Breast epithelium (tissue), 4 donors: ENCODE measurements around the gene CLEC4G. TPM values are rescaled to one million over a fixed set of nuclear protein-coding genes. Genes with fewer than 3 reads are reported as not detected.
"Not testable (repeated sequence)": the region's sequence is repeated elsewhere in the genome, so short reads cannot be mapped to it uniquely, and the experiment has no call there.

Source experiments
- DNase-seq, 2 donors: peaks; one replicate each; pipeline ENCODE4 v3.0.0-alpha.2; 2019; ENCODE audit warnings: low spot score in 2 of 2
- H3K27ac ChIP-seq, 2 donors: fragments of 200-600 bp; sonication (generic) in 1 of 2; one replicate each; pipeline ENCODE4 v1.5.1; 2016 to 2019; ENCODE audit warnings: mild to moderate bottlenecking in 1 of 2
- H3K27me3 ChIP-seq, 2 donors: fragments of 200-600 bp; sonication (generic) in 1 of 2; one replicate each; pipeline versions ENCODE4 v1.5.1 to v1.6.0; 2017 to 2019; ENCODE audit warnings: control low read depth in 1 of 2, mild to moderate bottlenecking in 1 of 2
- H3K36me3 ChIP-seq: fragments of 200-600 bp; one replicate; pipeline ENCODE4 v1.5.1; 2019
- H3K4me1 ChIP-seq, 2 donors: fragments of 200-600 bp; sonication (generic); one replicate each; pipeline ENCODE4 v1.5.1; 2016 to 2019; ENCODE audit warnings: control low read depth in 1 of 2
- H3K4me3 ChIP-seq, 3 donors: fragments of 200-600 bp; sonication (generic); 1 replicate in 2 of 3; 2 replicates in 1 of 3; pipeline ENCODE4 v1.5.1; 2016 to 2019; ENCODE audit warnings: mild to moderate bottlenecking in 3 of 3, moderate library complexity in 2 of 3
- H3K9me3 ChIP-seq, 2 donors: fragments of 200-600 bp; sonication (generic) in 1 of 2; one replicate each; pipeline ENCODE4 v1.5.1; 2016 to 2019; ENCODE audit warnings: control low read depth in 1 of 2
- POLR2A ChIP-seq: fragments of 450-650 bp; IDR thresholded peaks from one replicate; pipeline ENCODE4 v1.6.1; 2016; ENCODE audit warnings: antibody characterized with exemption, mild to moderate bottlenecking, moderate library complexity
- POLR2AphosphoS5 ChIP-seq, 3 donors: sonication (generic); formaldehyde crosslinking; IDR thresholded peaks; one replicate each; pipeline ENCODE4 v1.6.1; 2017; ENCODE audit warnings: antibody characterized with exemption in 3 of 3
- intact Hi-C: fragments of 100-400 bp; cut with DNase I; formaldehyde crosslinking; loops from one replicate; pipeline ENCODE4 v1.15.1; 2023; ENCODE audit warnings: low total_unique reads
- total RNA-seq, 3 donors: library from RNA; depleted of rRNA; stranded (reverse); fragments of >200 nt; gene quantifications; one replicate each; pipeline ENCODE4 v1.1.0, GENCODE V29; 2016
- TF ChIP-seq, protein P1 (sequence below), 3 donors: fragments of 450-650 bp; IDR thresholded peaks; one replicate each; pipeline ENCODE4 v1.5.1; 2016 to 2017; ENCODE audit warnings: antibody characterized with exemption in 3 of 3, mild to moderate bottlenecking in 3 of 3, moderate library complexity in 3 of 3

Gene CLEC4G
- total RNA-seq, 3 donors from 2014 or later = 1.3 to 3.7 TPM; not detected in 1

DNA sequence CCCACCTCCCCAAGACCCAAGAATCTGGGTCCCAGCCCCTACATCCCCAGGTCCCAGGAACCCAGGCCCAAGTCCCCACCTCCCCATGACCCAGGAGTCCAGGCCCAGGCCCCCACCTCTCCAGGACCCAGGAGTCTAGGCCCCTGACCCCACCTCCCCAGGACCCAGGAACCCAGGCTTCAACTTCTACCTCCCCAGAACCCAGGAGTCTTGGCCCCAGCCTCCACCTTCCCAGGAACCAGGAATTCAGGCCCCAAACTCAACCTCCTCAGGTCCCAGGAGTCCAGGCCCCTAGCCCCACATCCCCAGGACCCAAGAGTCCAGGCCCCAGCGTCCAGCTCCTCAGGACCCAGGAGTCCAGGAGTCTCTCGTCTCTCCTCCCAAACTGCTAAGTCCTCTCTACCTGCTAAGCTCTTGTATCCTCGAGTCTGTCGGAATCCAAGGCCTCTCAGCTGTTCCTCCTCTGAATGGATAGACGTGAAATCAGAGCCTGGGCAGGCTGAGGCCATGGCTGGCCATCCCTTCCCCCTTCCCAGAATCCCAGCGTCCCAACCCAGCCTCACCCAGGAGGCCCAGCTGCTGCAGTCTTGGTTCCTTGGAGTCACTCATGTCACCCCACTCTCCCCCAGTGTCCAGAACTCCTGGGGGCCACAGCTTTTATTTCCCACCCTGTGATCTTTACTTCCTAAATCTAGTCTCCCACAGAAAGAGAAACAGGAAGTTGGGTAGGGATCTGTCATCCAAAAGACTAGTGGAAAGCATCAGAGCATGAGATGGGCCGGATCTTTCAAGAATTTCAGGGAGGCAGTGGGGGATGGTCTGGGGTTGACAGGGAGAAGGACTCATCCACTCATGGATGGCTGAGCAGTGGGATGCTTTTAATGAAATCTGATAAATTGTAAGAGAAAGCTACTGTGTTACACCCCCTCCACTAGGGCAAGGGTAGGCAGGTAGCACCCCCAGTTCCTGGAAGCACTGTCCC, 15.3 kb upstream of the CLEC4G start, which contains the start of gene CD209:
Gene CD209 (minus strand): TSS at position 632 of the 982 bp plus-strand sequence. CDS start 23 bp downstream, at position 609.
- TF ChIP-seq, protein P1, sequence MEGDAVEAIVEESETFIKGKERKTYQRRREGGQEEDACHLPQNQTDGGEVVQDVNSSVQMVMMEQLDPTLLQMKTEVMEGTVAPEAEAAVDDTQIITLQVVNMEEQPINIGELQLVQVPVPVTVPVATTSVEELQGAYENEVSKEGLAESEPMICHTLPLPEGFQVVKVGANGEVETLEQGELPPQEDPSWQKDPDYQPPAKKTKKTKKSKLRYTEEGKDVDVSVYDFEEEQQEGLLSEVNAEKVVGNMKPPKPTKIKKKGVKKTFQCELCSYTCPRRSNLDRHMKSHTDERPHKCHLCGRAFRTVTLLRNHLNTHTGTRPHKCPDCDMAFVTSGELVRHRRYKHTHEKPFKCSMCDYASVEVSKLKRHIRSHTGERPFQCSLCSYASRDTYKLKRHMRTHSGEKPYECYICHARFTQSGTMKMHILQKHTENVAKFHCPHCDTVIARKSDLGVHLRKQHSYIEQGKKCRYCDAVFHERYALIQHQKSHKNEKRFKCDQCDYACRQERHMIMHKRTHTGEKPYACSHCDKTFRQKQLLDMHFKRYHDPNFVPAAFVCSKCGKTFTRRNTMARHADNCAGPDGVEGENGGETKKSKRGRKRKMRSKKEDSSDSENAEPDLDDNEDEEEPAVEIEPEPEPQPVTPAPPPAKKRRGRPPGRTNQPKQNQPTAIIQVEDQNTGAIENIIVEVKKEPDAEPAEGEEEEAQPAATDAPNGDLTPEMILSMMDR (IDR thresholded peaks at IDR 0.05) = no peak
- Histone ChIP-seq H3K27ac (no peak within 1 kb of the TSS), H3K4me1 (no peaks in the 10 kb centered on the region), H3K9me3 (no peaks in the 10 kb centered on the region), H3K36me3 (no peaks in the 10 kb centered on the region), H3K4me3 (peak within 1 kb of the TSS in 1 of 3 donors; percentile 23), H3K27me3 (peaks cover 0 to 47% of the 10 kb centered on the region in 2 donors)
- DNase-seq = peak in 1 of 2 donors; percentile 22
- intact Hi-C loops = no loop called here

DNA sequence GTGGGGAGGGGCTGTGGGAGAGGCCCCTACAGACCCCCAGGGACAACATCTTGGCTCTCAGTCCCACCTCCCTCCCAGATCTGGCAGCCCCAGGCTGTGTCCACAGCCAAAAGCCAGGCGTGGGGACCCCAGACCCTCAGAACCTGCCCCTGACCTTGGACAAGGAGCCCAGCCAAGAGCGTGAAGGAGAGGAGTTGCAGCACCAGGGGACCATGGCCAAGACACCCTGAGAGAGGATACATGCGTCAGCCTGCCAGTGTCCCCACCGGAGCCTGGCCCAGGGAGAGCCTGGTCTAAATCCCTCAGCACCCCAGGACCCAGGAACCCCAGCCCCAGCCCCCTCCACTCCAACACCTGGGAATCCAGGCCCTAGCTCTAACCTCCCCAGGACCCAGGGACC, 14.4 kb upstream of the CLEC4G start:
- H3K36me3 ChIP-seq, H3K27ac ChIP-seq, intact Hi-C loops, H3K4me1 ChIP-seq, DNase-seq, H3K9me3 ChIP-seq: not testable (repeated sequence)
- peaks cover 0 to 51% of the 10 kb centered on the region in 2 donors for H3K27me3 ChIP-seq
- peak overlapping the region in 1 of 3 donors; percentile 23 for H3K4me3 ChIP-seq

DNA sequence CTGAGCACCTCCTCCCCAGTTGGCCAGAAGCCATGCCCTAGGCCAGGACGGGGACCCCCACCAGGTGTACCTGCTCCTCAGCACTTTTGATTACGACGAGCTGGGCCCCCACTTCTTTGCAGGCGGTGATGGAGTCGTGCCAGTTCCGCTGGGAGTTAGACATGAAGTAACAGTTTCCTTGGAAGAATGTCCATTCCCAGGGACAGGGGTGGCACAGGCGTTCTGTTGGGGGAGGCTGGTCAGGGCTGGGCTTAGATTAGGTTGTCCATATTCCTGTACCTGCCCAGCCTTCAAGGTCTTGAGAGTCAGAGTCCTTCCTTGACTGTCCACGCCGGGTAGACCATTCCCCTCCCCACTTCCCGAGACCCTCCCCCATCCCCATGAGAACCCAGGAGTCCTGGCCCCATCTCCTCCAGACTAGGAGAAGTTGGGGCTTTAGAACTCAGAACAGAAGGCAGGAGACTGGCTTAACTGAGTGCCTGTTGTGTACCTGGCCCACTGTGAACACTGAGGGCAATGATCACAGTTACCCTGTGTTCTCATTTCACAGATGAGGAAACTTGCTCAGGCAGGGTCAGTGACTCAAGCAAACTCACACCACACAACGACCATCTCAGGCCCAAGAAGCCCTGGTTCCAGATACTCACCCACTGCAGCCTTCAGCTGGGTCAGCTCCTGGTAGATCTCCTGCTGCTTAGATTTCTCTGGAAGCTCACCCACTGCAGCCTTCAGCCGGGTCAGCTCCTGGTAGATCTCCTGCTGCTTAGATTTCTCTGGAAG, 13.2 kb upstream of the CLEC4G start:
- no peak for DNase-seq
- no peaks in the 10 kb centered on the region for H3K36me3 ChIP-seq
- TF ChIP-seq POLR2AphosphoS5 (IDR thresholded peaks at IDR 0.05) = no peak
- no peak overlapping the region for H3K27ac ChIP-seq
- intact Hi-C loops = loop anchor here (1.0 kb wide), 1 partner anchor 33 kb away; no protein-coding TSS in a partner anchor
- H3K9me3 ChIP-seq = no peaks in the 10 kb centered on the region
- no peaks in the 10 kb centered on the region for H3K4me1 ChIP-seq
- H3K4me3 ChIP-seq = no peak overlapping the region
- peaks cover 0 to 46% of the 10 kb centered on the region in 2 donors for H3K27me3 ChIP-seq

DNA sequence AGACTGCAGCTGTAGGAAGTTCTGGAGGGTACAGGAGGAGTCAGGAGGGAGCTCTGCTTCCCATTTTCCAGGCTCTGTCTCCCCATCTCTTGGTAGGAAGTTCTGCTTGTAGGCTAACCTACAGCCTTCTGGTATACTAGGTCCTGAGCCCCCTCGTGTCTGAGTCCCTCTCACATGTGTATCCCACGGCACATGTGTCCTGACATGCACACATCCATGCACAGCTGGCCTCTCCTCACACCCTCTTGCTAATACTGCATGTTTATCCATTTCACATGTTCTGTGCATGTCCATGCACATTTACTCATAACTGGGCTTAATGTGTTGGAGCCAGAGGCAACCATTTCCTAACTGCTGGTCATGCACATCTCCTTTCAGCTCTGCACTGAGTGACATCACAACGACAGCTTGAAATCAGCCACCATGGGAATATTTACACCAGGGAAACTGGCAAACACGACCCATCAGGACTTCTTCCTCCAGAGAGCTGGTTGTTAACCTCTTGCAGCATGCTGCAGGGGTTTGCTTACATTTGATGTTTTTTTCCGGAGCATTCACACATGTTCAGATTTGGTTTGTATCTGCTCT, 12.4 kb upstream of the CLEC4G start:
- no peaks in the 10 kb centered on the region for H3K9me3 ChIP-seq
- no peaks in the 10 kb centered on the region for H3K4me1 ChIP-seq
- DNase-seq = no peak
- no peak overlapping the region for H3K4me3 ChIP-seq
- intact Hi-C loops = loop anchor here (1.0 kb wide), 1 partner anchor 34 kb away; no protein-coding TSS in a partner anchor
- TF ChIP-seq, protein P1 (IDR thresholded peaks at IDR 0.05) = no peak
- no peak for TF ChIP-seq POLR2A
- no peak for TF ChIP-seq POLR2AphosphoS5 (IDR thresholded peaks at IDR 0.05)
- H3K27me3 ChIP-seq = peaks cover 0 to 42% of the 10 kb centered on the region in 2 donors
- no peaks in the 10 kb centered on the region for H3K36me3 ChIP-seq
- H3K27ac ChIP-seq = no peak overlapping the region

DNA sequence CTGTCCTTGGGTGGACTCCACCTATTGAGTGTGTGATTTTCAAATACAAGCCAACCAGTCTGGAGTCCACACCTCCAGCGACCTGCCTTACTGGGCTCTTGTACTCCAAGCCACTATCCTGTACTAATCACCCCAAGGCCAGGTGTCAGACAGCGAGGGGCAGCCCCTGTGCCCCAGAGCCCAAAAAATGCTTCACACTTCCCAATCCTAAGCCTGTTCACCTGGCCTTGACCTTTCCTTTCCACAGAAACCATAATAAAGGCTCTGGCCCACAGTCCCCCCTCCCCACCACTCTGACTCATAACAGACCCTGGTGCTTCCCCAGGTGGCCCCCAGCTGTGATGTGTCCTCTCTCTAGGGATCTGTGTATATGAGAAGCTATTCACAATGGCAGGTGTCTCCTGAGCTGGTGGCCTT, 11.5 kb upstream of the CLEC4G start:
- Histone ChIP-seq H3K27me3 (peaks cover 0 to 36% of the 10 kb centered on the region in 2 donors), H3K4me1 (no peaks in the 10 kb centered on the region)

DNA sequence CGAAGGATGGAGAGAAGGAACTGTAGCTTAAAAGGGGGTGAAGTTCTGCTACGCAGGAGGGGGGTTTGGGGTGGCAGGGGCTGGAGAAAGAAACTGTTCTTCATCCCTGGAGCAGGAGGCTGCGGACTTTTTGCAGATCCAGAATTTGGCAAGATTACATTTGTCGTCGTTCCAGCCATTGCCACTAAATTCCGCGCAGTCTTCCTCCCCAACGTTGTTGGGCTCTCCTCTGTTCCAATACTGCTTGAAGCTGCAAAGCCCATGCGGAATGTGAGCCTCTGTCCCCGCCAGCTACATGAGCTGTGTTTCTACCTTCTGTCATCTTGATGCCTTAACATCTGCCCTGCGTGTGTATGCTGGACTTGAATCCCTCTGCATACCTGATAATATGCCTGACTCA, 11.1 kb upstream of the CLEC4G start:
- TF ChIP-seq POLR2AphosphoS5 (IDR thresholded peaks at IDR 0.05) (no peak), POLR2A (no peak)
- TF ChIP-seq, protein P1 (IDR thresholded peaks at IDR 0.05) = no peak
- intact Hi-C loops = no loop called here
- H3K9me3 ChIP-seq = no peaks in the 10 kb centered on the region
- no peak for DNase-seq
- no peaks in the 10 kb centered on the region for H3K36me3 ChIP-seq
- no peaks in the 10 kb centered on the region for H3K4me1 ChIP-seq
- peaks cover 0 to 36% of the 10 kb centered on the region in 2 donors for H3K27me3 ChIP-seq
- H3K27ac ChIP-seq = no peak overlapping the region
- H3K4me3 ChIP-seq = no peak overlapping the region

More for the DNA sequence above, 11.5 kb upstream of the CLEC4G start:
- intact Hi-C loops = no loop called here
- no peak for DNase-seq
- TF ChIP-seq POLR2AphosphoS5 (IDR thresholded peaks at IDR 0.05) = no peak
- no peaks in the 10 kb centered on the region for H3K36me3 ChIP-seq
- H3K9me3 ChIP-seq = no peaks in the 10 kb centered on the region
- no peak overlapping the region for H3K27ac ChIP-seq
- H3K4me3 ChIP-seq = no peak overlapping the region
